Smooth muscle cell (in vitro differentiated cells): ENCODE results near the gene ARHGEF4. TPM values are rescaled to one million over a fixed set of nuclear protein-coding genes. Genes with fewer than 3 reads are reported as not detected.

Experiments
- DNase-seq: peaks from one replicate; lab custom pipeline; 2025; ENCODE audit not compliant: unreplicated experiment; lab: John Stamatoyannopoulos, UW
- H2AFZ ChIP-seq: fragments of 200-600 bp; sonication (generic); 2 replicates; pipeline ENCODE4 v1.6.0; 2016; ENCODE audit warnings: antibody characterized with exemption, low read depth, mild to moderate bottlenecking
- H3F3A ChIP-seq: fragments of 200-600 bp; sonication (generic); 2 replicates; pipeline ENCODE4 v1.6.0; 2017; ENCODE audit warnings: antibody characterized with exemption, low read depth
- H3K27ac ChIP-seq: fragments of 200-600 bp; sonication (generic); 2 replicates; pipeline ENCODE4 v1.5.1; 2016; ENCODE audit warnings: low read depth, mild to moderate bottlenecking
- H3K27me3 ChIP-seq: fragments of 200-600 bp; sonication (generic); 2 replicates; pipeline ENCODE4 v1.6.1; 2016; ENCODE audit warnings: low read depth, mild to moderate bottlenecking
- H3K36me3 ChIP-seq: fragments of 200-600 bp; sonication (generic); 2 replicates; pipeline ENCODE4 v1.5.1; 2016; ENCODE audit warnings: low read depth
- H3K4me1 ChIP-seq: fragments of 200-600 bp; sonication (generic); 2 replicates; pipeline ENCODE4 v1.5.1; 2016; ENCODE audit warnings: low read depth
- H3K4me2 ChIP-seq: fragments of 200-600 bp; sonication (generic); 2 replicates; pipeline ENCODE4 v1.6.0; 2016; ENCODE audit warnings: mild to moderate bottlenecking
- H3K4me3 ChIP-seq: fragments of 200-600 bp; sonication (generic); 2 replicates; pipeline ENCODE4 v1.5.1; 2016; ENCODE audit warnings: mild to moderate bottlenecking
- H3K79me2 ChIP-seq: fragments of 200-600 bp; sonication (generic); 2 replicates; pipeline ENCODE4 v1.6.0; 2016; ENCODE audit warnings: low read depth, mild to moderate bottlenecking
- H3K9ac ChIP-seq: fragments of 200-600 bp; sonication (generic); 2 replicates; pipeline ENCODE4 v1.6.0; 2016; ENCODE audit warnings: low read depth
- H3K9me3 ChIP-seq: fragments of 200-600 bp; sonication (generic); replicated peaks from 2 replicates; pipeline ENCODE4 v1.5.1; 2016; ENCODE audit warnings: low read depth
- H4K20me1 ChIP-seq: fragments of 200-600 bp; sonication (generic); 2 replicates; pipeline ENCODE4 v1.6.0; 2016; ENCODE audit warnings: low read depth
- WGBS: methylation state at CpG from one replicate; pipeline ENCODE4 v1.1.7; 2016; ENCODE audit warnings: low lambda C conversion rate; 5-methylcytosine and 5-hydroxymethylcytosine counted together
- polyA plus RNA-seq: library from polyadenylated mRNA; unstranded; fragments of >200 nt; fragmentation: Nextera tagmentation; extraction: Ambion mirVana; gene quantifications from 2 replicates; pipeline ENCODE4 v1.2.1, GENCODE V29; 2016
- total RNA-seq: library from RNA; depleted of rRNA; stranded (reverse); fragments of >200 nt; gene quantifications from 2 replicates; pipeline ENCODE4 v1.2.3, GENCODE V29; 2014
- TF ChIP-seq, protein P1 (sequence below): fragments of 200-600 bp; sonication (generic); IDR thresholded peaks from 2 replicates; pipeline ENCODE4 v1.5.1; 2017; ENCODE audit warnings: borderline replicate concordance, mild to moderate bottlenecking, antibody characterized with exemption; ENCODE audit not compliant: insufficient read depth, poor library complexity, severe bottlenecking

ARHGEF4 gene
- total and polyA plus RNA-seq, 2 experiments from 2014 or later = 14.9 to 16.0 TPM

DNA sequence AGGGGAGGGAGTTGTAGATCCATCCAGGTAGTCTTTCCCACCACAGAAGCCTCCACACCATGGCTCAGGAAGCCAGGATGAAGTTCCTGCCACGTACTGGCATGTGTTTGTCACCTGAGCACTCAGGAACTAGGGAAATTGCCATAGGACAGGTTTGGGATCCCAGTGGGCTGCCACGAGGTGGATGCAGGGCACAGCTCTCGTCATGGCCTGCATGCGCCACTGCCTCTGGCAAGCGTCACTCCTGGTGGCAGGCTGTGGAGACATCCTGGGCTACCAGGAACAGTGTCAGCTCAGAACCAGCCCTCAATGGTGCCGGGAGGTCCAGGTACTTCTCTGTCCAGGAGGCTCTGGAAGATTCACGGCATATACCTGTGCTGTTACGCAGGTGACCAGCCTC, 3.8 kb downstream of the ARHGEF4 start:
- H3K27ac ChIP-seq = no peak overlapping the region
- H3K27me3 ChIP-seq = peaks cover 48% of the 10 kb centered on the region
- no peak overlapping the region for H3K4me2 ChIP-seq
- no peaks in the 10 kb centered on the region for H3K79me2 ChIP-seq
- H4K20me1 ChIP-seq = no peaks in the 10 kb centered on the region
- no peak for DNase-seq
- H3K36me3 ChIP-seq = no peaks in the 10 kb centered on the region
- no peaks in the 10 kb centered on the region for H3K9me3 ChIP-seq
- no peaks in the 10 kb centered on the region for H3F3A ChIP-seq
- peaks cover 3% of the 10 kb centered on the region for H3K4me1 ChIP-seq
- no peak overlapping the region for H3K4me3 ChIP-seq
- no peak overlapping the region for H3K9ac ChIP-seq
- no peak overlapping the region for H2AFZ ChIP-seq
- WGBS = 94% methylated on average over 8 of the region's 8 CpGs
- TF ChIP-seq, protein P1, sequence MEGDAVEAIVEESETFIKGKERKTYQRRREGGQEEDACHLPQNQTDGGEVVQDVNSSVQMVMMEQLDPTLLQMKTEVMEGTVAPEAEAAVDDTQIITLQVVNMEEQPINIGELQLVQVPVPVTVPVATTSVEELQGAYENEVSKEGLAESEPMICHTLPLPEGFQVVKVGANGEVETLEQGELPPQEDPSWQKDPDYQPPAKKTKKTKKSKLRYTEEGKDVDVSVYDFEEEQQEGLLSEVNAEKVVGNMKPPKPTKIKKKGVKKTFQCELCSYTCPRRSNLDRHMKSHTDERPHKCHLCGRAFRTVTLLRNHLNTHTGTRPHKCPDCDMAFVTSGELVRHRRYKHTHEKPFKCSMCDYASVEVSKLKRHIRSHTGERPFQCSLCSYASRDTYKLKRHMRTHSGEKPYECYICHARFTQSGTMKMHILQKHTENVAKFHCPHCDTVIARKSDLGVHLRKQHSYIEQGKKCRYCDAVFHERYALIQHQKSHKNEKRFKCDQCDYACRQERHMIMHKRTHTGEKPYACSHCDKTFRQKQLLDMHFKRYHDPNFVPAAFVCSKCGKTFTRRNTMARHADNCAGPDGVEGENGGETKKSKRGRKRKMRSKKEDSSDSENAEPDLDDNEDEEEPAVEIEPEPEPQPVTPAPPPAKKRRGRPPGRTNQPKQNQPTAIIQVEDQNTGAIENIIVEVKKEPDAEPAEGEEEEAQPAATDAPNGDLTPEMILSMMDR = no peak

DNA sequence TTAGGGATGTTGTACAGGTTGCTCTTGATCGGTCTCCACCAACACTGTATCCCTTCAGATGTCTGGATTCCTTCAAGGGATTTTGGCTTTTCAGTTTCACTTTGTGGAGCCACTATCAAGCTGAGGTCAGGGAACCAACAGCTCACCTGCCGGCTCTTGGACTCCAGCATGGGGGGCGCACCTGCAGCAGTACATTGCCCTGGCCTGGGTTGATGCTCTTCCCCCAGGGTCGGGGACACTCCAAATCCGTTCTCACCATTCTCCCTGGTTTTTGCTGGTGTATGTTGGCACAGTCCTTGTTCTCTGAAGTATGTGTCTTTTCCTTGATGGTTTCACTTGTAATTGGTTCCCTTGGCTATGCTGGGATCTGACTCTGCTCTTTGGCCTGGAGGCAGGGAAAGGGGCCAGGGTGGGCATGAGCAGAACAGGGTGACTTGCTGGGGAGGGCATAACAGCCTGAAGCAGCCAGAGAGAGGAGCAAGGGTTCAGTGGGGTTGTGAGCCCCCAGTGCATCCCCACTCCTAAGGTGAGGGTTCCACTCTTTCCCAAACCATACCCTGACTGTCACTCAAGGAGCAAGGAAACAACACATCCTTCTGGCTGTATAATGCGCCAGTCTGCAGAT, 5.1 kb downstream of the ARHGEF4 start:
- Histone ChIP-seq H3K4me2 (no peak overlapping the region), H2AFZ (no peak overlapping the region), H3K36me3 (no peaks in the 10 kb centered on the region), H3K9me3 (no peaks in the 10 kb centered on the region), H3K79me2 (no peaks in the 10 kb centered on the region), H4K20me1 (no peaks in the 10 kb centered on the region), H3K27ac (no peak overlapping the region), H3K27me3 (peaks cover 39% of the 10 kb centered on the region), H3K9ac (no peak overlapping the region), H3K4me3 (no peak overlapping the region), H3K4me1 (no peaks in the 10 kb centered on the region), H3F3A (no peaks in the 10 kb centered on the region)
- WGBS = 90% methylated on average over 6 of the region's 6 CpGs
- TF ChIP-seq, protein P1 = no peak
- DNase-seq = no peak

DNA sequence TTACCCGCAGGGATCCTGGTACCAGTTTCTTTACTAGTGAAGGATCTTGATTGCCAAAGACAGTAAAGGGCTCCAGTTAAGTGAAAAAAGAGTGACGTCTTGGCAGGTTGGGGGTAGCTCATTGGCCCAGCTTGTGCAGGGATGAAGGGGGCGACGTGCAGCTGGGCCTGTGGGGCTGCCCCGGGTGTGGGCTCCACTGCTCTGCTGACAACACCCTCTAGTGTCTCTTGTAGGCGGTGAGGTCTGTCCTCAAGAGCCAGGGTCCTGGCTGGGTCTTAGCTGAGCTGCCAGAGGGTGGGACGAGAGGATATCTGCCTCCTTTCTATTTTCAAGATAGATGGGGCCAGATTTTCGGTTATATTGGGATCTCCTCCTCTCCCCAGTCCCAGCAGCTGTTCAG, 6.1 kb downstream of the ARHGEF4 start:
- Histone ChIP-seq H3K4me3 (no peak overlapping the region), H3K9me3 (no peaks in the 10 kb centered on the region), H3F3A (no peaks in the 10 kb centered on the region), H3K36me3 (no peaks in the 10 kb centered on the region), H3K4me1 (no peaks in the 10 kb centered on the region), H3K27ac (no peak overlapping the region), H4K20me1 (no peaks in the 10 kb centered on the region), H3K9ac (no peak overlapping the region), H3K4me2 (no peak overlapping the region), H3K79me2 (no peaks in the 10 kb centered on the region), H3K27me3 (peaks cover 30% of the 10 kb centered on the region), H2AFZ (no peak overlapping the region)
- 69% methylated on average over 8 of the region's 8 CpGs for WGBS
- TF ChIP-seq, protein P1 = no peak
- no peak for DNase-seq
